ENCODE measurements around the gene FDXR. TPM values are rescaled to one million over a fixed set of nuclear protein-coding genes. Genes with fewer than 3 reads are reported as not detected.

FDXR gene
- total and polyA plus RNA-seq, 2 of the 8 experiments (the other 6 are each of a cell fraction or from before 2014, with no cell fraction given), result 24.2 to 31.4 TPM

DNA sequence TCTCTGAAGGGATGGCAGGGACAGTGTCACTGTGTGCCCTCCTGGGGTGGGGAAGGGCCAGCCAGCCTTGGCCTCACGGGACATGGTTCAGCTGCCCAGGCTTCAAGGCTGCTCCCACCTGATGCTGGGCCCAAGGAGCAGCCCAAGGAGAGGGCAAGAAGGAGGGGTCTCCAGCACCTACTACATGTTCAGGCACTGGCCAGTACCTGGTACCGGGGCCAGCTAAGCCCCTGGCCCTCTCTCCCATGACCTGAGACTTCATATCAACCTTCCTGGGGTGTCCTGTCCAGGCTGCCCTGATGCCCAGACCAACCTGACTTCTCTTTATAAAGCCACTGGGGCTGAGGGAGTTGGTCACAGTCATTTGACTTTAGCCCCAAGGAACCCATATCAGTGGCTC, 49.0 kb upstream of the FDXR start:
- no peaks in the 10 kb centered on the region for H3K79me2 ChIP-seq (ENCODE audit: control insufficient read depth in 1 of 2, insufficient read depth in 2 of 2, low read length in 2 of 2)
- ChIA-PET CTCF (ENCODE audit: partially characterized antibody) (interaction anchor here (0.6 to 49.9 kb wide), 8 partner anchors 11 to 595 kb away, joined by 3 to 1072 read pairs (median 4); partner anchors contain the start of genes FADS6, FDXR and TSEN54), POLR2A (ENCODE audit: partially characterized antibody) (interaction anchor here (1.8 kb wide), 1 partner anchor 49 kb away, joined by 4 read pairs; the partner anchor contains the start of gene FDXR)
- DNase-seq (ENCODE audit: low read depth in 1 of 2, low spot score in 2 of 2) (no peak), FAIRE-seq (no peak)
- no peak overlapping the region for H2BK5ac ChIP-seq (ENCODE audit: low read depth, low read length)
- H3K23ac ChIP-seq (ENCODE audit: insufficient read length), result no peak overlapping the region
- no peak overlapping the region for H4K5ac ChIP-seq (ENCODE audit: insufficient read length, low read depth, low read length)
- 0 out of 2 replicates have a peak overlapping the region, but pooled peaks have one; percentile 46 for H2BK15ac ChIP-seq (ENCODE audit: low read length)
- H3K36me3 ChIP-seq (ENCODE audit: control insufficient read depth in 2 of 4, insufficient read depth in 4 of 4, low read length in 3 of 4), result no peaks in the 10 kb centered on the region; a peak in 1 of 8 replicates
- no peak overlapping the region for H3K4me3 ChIP-seq (ENCODE audit: extremely low read depth in 1 of 4, insufficient read depth in 2 of 4, low read depth in 3 of 4, low read length in 4 of 4)
- H2BK12ac ChIP-seq (ENCODE audit: low read depth, low read length), result peak overlapping the region; percentile 90; the same call in 1 of the 2 replicates
- no peak overlapping the region for H2AFZ ChIP-seq (ENCODE audit: low read length)
- peaks cover 9% of the 10 kb centered on the region; the same call in 1 of the 2 replicates for H3K23me2 ChIP-seq (ENCODE audit: low read depth, low read length)
- no peak overlapping the region for H3K4ac ChIP-seq (replicated peaks; ENCODE audit: insufficient read length, low read depth, low read length)
- H3K4me2 ChIP-seq (ENCODE audit: insufficient read depth in 1 of 2, low read depth in 2 of 2, low read length in 2 of 2), result no peak overlapping the region; a peak in 1 of 4 replicates
- no peaks in the 10 kb centered on the region for H3K9me3 ChIP-seq (ENCODE audit: insufficient read depth in 2 of 2, low read depth in 1 of 2, low read length in 1 of 2)
- H3K79me1 ChIP-seq (ENCODE audit: low read depth, low read length), result no peaks in the 10 kb centered on the region
- no peak overlapping the region for H3K56ac ChIP-seq (replicated peaks; ENCODE audit: insufficient read length, low read depth, low read length)
- H3K14ac ChIP-seq (ENCODE audit: insufficient read length), result no peak overlapping the region
- WGBS, 2 experiments (ENCODE audit: extremely low coverage in 1 of 2, insufficient coverage in 1 of 2, insufficient read length in 1 of 2, insufficient replicate concordance in 2 of 2, low coverage in 1 of 2, low lambda C conversion rate in 2 of 2, missing lambda C conversion rate in 1 of 2), result 83% methylated on average over 2 of the region's 2 CpGs; no CpG with 5 or more reads in 1 of the 2 experiments
- H4K20me1 ChIP-seq (replicated peaks in 1 of 2; ENCODE audit: control insufficient read depth in 1 of 2, insufficient read depth in 2 of 2, low read length in 2 of 2), result peaks cover 0 to 6% of the 10 kb centered on the region in 2 experiments
- peaks cover 0 to 19% (median 16%) of the 10 kb centered on the region in 4 experiments; a peak in 6 of 7 replicates for H3K4me1 ChIP-seq (replicated peaks in 1 of 4; ENCODE audit: control insufficient read depth in 3 of 4, insufficient read depth in 4 of 4, low read length in 3 of 4)
- no peak overlapping the region for H2AK5ac ChIP-seq (ENCODE audit: low read depth, low read length)
- H3K27ac ChIP-seq (ENCODE audit: low read depth, low read length), result no peak overlapping the region
- H4K8ac ChIP-seq (ENCODE audit: extremely low read depth, insufficient read depth, low read length), result no peak overlapping the region
- H3K18ac ChIP-seq (ENCODE audit: extremely low read depth, low read length), result no peak overlapping the region; the same call in 1 of the 2 replicates
- H4K91ac ChIP-seq (replicated peaks; ENCODE audit: insufficient read length, low read length), result no peak overlapping the region
- no peak overlapping the region for H3K9ac ChIP-seq (replicated peaks in 1 of 4; ENCODE audit: extremely low read depth in 1 of 4, low read depth in 3 of 4, low read length in 3 of 4)
- no peak overlapping the region for H2BK20ac ChIP-seq (ENCODE audit: low read length)
- TF ChIP-seq TAF1 (IDR thresholded peaks at IDR 0.05; ENCODE audit: low read depth, low read length) (no peak), CREB1 (IDR thresholded peaks at IDR 0.05) (no peak)
- no peak overlapping the region for H2BK120ac ChIP-seq (replicated peaks; ENCODE audit: low read depth, low read length)
- H3K27me3 ChIP-seq (replicated peaks in 1 of 4; ENCODE audit: control insufficient read depth in 3 of 4, extremely low read depth in 1 of 4, insufficient read depth in 3 of 4, low read length in 3 of 4), result peaks cover 40 to 53% (median 44%) of the 10 kb centered on the region in 4 experiments

Data from H1 (cell line).